HL-60/S4 (cell line): ENCODE measurements around the gene MYCT1.

Source experiments
- in situ Hi-C: fragments of 300-500 bp; cut with MboI; formaldehyde crosslinking; loops from 2 replicates; pipeline ENCODE4 v1.14.3; 2022; ENCODE audit warnings: low sequenced_read_pairs

MYCT1 gene

DNA sequence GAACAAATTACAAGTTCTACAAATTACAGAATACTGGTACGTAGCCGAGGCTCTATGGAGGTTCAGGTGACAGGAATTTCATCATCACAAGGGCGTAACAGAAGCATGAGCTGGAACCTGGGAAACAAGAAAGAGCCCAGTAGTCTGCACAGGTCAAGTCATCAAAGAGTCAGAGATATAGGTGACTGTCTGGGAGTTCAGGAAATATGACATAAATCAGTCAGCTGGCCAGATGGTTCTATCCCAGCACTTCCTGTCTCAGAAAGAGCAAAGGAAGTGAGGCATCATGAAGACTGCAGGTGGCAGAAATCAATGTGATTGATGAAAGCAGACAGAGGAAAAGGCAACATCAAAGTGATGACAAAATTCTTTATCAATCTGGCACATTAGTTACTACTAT lies 23.3 kb downstream of the MYCT1 start:
- in situ Hi-C loops, result no loop called here

DNA sequence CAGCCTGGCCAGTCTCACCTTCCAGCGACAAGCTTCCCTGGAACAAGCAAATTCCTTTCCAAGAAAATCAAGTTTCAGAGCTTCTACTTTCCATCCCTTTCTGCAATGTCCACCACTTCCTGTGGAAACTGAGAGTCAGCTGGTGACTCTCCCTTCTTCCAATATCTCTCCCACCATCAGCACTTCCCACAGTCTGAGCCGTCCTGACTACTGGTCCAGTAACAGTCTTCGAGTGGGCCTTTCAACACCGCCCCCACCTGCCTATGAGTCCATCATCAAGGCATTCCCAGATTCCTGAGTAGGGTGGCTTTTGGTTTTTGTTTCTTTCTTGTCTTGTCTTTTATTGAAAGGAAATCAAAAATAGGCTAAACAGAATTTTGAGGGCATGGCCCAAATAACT lies 24.3 kb downstream of the MYCT1 start:
- in situ Hi-C loops, result no loop called here

DNA sequence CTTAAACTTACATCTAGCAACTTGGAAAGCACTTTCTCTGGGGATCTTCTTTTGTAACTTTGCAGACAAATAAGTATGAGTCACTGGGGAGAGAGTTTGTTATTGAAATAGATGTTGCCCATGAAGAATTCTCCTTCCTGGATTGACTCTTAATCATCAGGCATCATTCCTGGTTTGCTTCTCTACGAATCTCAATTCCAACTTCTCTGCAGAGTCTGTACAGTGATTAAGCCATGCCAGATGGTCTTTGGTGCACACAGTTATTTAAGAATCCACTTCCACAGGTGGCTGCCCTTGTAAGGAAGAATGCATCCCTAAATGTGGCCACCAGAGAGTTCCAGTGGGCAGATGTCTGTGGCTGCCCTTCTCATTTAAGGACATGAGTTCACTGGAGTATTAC lies 25.7 kb downstream of the MYCT1 start:
- in situ Hi-C loops, result no loop called here

DNA sequence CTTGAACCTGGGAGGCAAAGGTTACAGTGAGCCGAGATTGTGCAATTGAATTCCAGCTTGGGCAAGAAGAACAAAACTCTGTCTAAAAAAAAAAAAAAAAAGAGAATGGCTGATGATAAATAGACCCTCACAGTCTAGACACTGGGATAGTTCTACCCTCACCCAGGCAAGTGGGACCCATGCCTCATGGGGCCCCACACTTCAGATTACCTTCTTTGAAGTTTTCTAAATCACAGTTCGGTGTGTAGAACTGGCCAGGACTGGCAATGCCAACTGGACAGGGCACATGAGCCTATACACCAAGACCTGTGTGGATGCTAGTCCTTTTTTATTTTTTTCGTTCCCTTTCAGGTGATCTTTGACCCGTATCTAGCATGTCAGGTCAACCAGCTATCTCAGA lies 28.6 kb downstream of the MYCT1 start:
- in situ Hi-C loops, result no loop called here

GRCh38 chr6:152727507-152727906 lies 29.8 kb downstream of the MYCT1 start:
- in situ Hi-C loops, result no loop called here

- in situ Hi-C loops, result no loop called here
These were observed 36.9 kb downstream of the MYCT1 start for GRCh38 chr6:152734630-152735029.

DNA sequence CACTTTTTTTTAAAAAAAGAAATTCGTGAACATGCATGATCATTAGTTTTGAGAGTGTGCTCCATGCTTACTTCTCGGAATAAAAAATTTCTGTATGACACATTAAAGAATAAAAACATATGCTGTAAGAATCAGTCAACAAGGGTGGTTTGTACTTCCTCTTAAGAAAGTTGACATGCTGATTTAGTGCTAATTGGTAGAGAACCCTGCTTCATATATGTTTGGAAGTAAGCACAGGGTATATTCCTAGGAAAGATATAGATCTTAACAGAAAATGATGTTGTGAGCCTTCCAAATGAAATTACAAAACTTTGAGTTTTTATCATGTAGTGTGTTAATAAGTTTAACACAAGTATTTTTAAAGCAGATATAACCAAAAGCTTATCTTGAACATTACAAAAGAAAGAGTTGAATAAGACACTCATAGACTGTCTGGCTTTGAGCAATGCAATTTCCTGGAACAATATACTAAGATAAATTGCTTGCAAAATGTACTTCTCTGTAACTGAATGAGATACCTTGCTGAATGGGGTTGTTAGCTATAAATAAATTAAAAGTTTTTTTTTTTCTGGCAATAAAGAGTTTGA lies 39.1 kb downstream of the MYCT1 start:
- in situ Hi-C loops, result no loop called here

GRCh38 chr6:152745509-152746171 lies 47.9 kb downstream of the MYCT1 start:
- in situ Hi-C loops, result no loop called here

DNA sequence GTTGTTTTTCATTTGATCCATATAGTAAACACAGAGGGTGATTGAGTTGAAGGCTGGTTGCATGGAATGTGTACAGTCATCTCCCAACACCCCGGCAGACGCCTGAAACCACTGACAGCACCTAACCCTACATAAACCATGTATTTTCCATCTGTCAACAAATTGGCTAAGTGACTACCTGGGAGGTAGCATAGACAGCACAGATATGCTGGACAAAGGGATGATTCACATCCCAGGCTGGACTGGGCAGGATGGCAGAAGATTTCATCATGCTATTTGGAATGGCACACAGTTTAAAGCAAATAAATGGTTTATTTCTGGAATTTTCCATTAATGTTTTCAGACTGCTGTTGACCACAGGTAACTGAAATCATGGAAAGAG lies 48.5 kb downstream of the MYCT1 start:
- in situ Hi-C loops, result no loop called here

DNA sequence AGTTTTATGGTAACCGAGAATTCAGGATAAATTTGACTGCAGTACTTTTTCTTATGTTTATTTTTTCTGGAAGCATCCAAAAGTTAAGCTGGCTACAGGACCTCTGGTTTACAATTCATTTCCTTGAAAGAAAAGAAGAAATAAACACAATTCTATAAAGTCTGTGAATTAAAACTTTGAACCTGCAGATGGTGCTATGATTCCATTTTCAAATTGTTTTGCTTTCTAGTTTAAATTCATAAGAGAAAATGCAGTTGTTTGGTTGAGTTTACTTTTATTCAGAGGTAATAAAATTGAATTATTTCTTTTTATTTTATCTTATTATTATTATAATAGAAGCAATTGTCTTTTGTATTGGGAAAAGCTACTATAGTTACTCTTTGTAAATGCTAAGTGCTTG lies 51.1 kb downstream of the MYCT1 start:
- in situ Hi-C loops, result no loop called here

GRCh38 chr6:152749336-152749735 lies 51.6 kb downstream of the MYCT1 start:
- in situ Hi-C loops, result no loop called here

DNA sequence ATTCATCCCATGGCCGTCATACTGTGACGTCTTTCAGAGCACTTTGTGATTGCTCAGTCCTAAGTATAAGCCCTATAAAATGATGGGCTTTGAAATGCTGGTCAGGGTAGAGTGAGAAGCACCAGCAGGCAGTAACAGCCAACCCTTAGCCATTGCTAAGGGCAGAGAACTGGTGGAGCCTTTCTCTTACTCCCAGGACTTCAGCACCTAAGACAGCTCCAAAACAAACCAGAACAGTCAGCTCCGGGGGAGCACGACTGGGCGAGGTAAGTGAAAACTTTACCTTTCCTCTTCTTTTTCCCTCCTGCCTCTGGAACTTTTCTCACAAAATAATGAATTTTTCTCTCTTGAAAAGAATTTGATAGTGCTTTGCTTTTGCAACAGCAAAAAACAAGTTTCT lies 53.0 kb downstream of the MYCT1 start, which contains the start of gene VIP:
Gene VIP (plus strand): TSS at position 104 of the 400 bp plus-strand sequence. CDS start 1,381 bp downstream, outside the sequence.
- in situ Hi-C loops, result no loop called here

GRCh38 chr6:152765331-152765730 lies 67.6 kb downstream of the MYCT1 start:
- in situ Hi-C loops, result no loop called here

- in situ Hi-C loops, result no loop called here
These were observed 71.5 kb downstream of the MYCT1 start for GRCh38 chr6:152769159-152769558.

DNA sequence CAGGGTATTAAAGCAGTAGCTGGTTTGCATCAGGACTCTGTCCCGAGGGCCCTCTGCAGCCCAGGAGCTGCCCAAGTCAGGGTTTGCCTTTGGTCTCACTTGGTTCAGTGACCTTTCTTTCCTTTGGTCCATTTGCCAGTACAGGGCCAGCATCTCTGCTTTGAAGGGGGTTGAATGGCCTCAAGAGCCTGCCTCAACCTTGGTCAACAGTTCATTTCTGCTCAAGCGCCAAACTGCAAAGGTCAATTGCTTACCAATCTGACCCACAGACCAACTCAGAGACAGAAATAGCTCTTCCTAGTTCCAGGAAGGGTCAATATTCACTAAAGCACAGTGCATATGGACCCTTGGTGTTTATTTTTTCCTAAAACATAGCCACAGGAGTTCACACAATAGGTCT lies 72.3 kb downstream of the MYCT1 start:
- in situ Hi-C loops, result no loop called here

DNA sequence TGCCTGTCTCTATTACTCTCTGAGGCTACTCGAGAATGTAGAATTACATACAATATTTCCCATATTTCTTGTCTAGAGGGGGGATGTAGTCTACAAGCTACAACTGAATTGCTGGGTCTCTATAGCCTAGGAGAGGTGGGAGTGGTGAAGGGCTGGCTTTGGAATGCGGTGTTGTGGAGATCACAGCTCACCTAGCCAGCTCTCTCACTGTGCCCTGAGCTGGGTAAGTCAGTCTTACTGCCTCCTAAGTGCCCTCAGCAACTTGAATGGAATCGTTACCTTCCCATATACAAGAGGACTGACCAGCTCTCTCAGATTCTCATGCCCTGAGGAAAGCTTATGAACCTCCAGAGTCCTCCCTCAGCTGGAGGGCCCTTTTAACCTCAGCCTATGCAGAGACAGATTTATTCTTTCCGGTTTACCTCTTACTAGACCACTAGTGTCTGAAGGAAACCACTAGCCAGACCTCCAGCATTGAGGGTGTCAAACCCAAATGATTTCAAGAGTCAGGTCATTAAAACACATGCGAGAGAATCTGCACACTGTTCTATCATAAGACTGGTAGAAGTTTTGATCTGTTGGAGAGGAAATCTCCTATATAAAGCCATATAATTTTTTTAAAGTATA lies 73.5 kb downstream of the MYCT1 start:
- in situ Hi-C loops, result no loop called here
